Measurements from ENCODE around the gene CREB1. TPM values are rescaled to one million over a fixed set of nuclear protein-coding genes. Genes with fewer than 3 reads are reported as not detected.

The CREB1 gene
- polyA plus RNA-seq, 1 experiment = 38.3 TPM

- no peak for TF ChIP-seq CTCF (IDR thresholded peaks at IDR 0.05; ENCODE audit: low read depth, low read length)
- ChIA-PET POLR2A (interaction anchor here (0.7 to 1.0 kb wide), 2 partner anchors 16 to 172 kb away, joined by 3 to 5 read pairs; partner anchors contain the start of gene CCNYL1), CTCF (no interaction called here)
- no peak overlapping the region for H3K27ac ChIP-seq (ENCODE audit: low read depth, low read length)
- H3K9me3 ChIP-seq (ENCODE audit: control insufficient read depth, insufficient read depth, low read length) = no peaks in the 10 kb centered on the region
- no peak for DNase-seq (ENCODE audit: low read depth, low spot score)
- H3K27me3 ChIP-seq (ENCODE audit: control insufficient read depth, insufficient read depth, low read length) = no peaks in the 10 kb centered on the region
- no peak overlapping the region for H3K4me3 ChIP-seq (ENCODE audit: low read depth, low read length)
These were observed 9.7 kb downstream of the CREB1 start for GRCh38 chr2:207539470-207539869.

- ChIA-PET CTCF (no interaction called here), POLR2A (interaction anchor here (0.7 to 1.0 kb wide), 3 partner anchors 18 to 378 kb away, joined by 3 to 15 read pairs (median 10); partner anchors contain the start of gene CCNYL1)
- Histone ChIP-seq H3K27ac (ENCODE audit: low read depth, low read length) (no peak overlapping the region), H3K9me3 (ENCODE audit: control insufficient read depth, insufficient read depth, low read length) (no peaks in the 10 kb centered on the region), H3K4me3 (ENCODE audit: low read depth, low read length) (no peak overlapping the region), H3K27me3 (ENCODE audit: control insufficient read depth, insufficient read depth, low read length) (no peaks in the 10 kb centered on the region)
- TF ChIP-seq CTCF (IDR thresholded peaks at IDR 0.05; ENCODE audit: low read depth, low read length) = no peak
- no peak for DNase-seq (ENCODE audit: low read depth, low spot score)
These were observed 10.7 kb downstream of the CREB1 start for GRCh38 chr2:207540431-207540830.

DNA sequence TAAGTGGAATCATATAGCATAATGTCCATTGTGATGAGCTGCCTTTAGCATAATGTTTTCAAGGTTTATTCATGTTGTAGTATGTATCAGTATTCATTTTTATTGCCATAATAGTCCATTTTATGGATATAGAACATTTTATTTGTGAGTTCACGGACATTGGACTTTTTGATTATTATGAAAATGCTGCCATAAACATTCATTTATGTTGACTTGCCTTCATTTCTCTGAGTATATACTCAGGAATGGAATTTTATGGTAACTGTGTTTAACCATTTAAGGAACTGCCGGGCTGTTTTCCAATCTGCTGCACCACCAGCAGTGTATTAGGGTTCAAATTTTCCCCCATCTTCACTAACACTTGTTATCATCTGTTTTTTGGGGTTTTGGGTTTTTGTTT, 12.2 kb downstream of the CREB1 start:
- Histone ChIP-seq H3K27ac (ENCODE audit: low read depth, low read length) (no peak overlapping the region), H3K4me3 (ENCODE audit: low read depth, low read length) (no peak overlapping the region), H3K9me3 (ENCODE audit: control insufficient read depth, insufficient read depth, low read length) (no peaks in the 10 kb centered on the region), H3K27me3 (ENCODE audit: control insufficient read depth, insufficient read depth, low read length) (no peaks in the 10 kb centered on the region)
- ChIA-PET CTCF (interaction anchor here (1.0 kb wide), 1 partner anchor 11 kb away, joined by 3 read pairs; no protein-coding TSS in a partner anchor), POLR2A (no interaction called here)
- DNase-seq (ENCODE audit: low read depth, low spot score) = no peak
- TF ChIP-seq CTCF (IDR thresholded peaks at IDR 0.05; ENCODE audit: low read depth, low read length) = no peak

DNA sequence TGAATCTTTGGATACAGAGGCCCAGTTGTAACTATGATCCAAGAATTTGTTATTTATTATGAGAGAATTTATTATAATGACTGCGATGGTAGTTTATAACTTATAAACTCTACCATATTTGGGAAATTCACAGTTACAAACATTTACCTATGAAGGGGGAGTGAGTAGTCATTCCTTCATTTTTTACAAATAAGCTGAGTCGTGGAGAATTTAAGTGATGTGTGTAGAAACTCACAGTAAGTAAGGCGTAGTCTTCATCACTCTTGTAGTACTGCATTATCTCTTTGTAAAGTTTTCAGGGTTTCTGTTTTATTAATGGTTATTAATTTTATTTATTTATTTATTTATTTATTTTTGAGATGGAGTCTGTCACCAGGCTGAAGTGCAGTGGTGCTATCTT, 13.5 kb downstream of the CREB1 start:
- Histone ChIP-seq H3K27ac (ENCODE audit: low read depth, low read length) (no peak overlapping the region), H3K4me3 (ENCODE audit: low read depth, low read length) (no peak overlapping the region), H3K27me3 (ENCODE audit: control insufficient read depth, insufficient read depth, low read length) (no peaks in the 10 kb centered on the region), H3K9me3 (ENCODE audit: control insufficient read depth, insufficient read depth, low read length) (no peaks in the 10 kb centered on the region)
- POLR2A ChIA-PET = no interaction called here
- CTCF ChIA-PET = interaction anchor here (1.0 to 1.8 kb wide), 2 partner anchors 9 to 10 kb away, joined by 3 to 7 read pairs; no protein-coding TSS in a partner anchor
- DNase-seq (ENCODE audit: low read depth, low spot score) = no peak
- TF ChIP-seq CTCF (IDR thresholded peaks at IDR 0.05; ENCODE audit: low read depth, low read length) = no peak

DNA sequence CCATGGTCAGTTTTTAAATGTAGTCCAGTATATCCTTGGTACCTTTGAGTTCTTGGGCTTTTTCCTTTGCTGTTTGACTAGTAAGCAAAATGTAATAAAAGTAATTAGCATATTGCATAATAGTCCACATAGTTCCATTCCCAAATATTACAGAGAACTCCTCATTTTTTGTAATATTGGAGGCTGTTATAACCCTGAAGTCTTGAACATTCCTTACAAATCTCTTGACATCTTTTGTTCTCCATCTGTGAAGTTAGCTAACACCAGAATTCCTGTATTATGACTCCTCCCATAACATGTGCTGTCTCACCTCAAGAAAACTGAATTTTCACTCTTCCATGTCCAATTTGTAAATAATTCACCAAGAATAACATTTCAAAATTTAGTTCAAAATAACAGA, 17.1 kb downstream of the CREB1 start:
- Histone ChIP-seq H3K27ac (ENCODE audit: low read depth, low read length) (no peak overlapping the region), H3K4me3 (ENCODE audit: low read depth, low read length) (no peak overlapping the region), H3K9me3 (ENCODE audit: control insufficient read depth, insufficient read depth, low read length) (no peaks in the 10 kb centered on the region), H3K27me3 (ENCODE audit: control insufficient read depth, insufficient read depth, low read length) (no peaks in the 10 kb centered on the region)
- CTCF ChIA-PET = interaction anchor here (0.6 to 1.0 kb wide), 2 partner anchors 69 to 307 kb away, joined by 3 read pairs; no protein-coding TSS in a partner anchor
- no peak for TF ChIP-seq CTCF (IDR thresholded peaks at IDR 0.05; ENCODE audit: low read depth, low read length)
- no peak for DNase-seq (ENCODE audit: low read depth, low spot score)
- POLR2A ChIA-PET = interaction anchor here (1.0 kb wide), 1 partner anchor 17 kb away, joined by 3 read pairs; the partner anchor contains the start of gene CREB1
